HEK293 (cell line): Measurements from ENCODE around the gene CFAP53.
A peak's percentile ranks its signal among the peaks of the same experiment; 100 is the strongest.

Experiments used
- CTCF ChIA-PET: fragments of 350-600 bp; formaldehyde crosslinking; extraction: SDS; loops from one replicate; lab custom pipeline; 2021; ENCODE audit warnings: antibody characterized with exemption; lab: Yijun Ruan, JAX
- POLR2A ChIA-PET: fragments of 300-600 bp; formaldehyde crosslinking; extraction: SDS; loops from one replicate; lab custom pipeline; 2020; ENCODE audit warnings: antibody characterized with exemption, inconsistent platforms; lab: Yijun Ruan, JAX
- H3K27ac ChIP-seq: fragments of 200-500 bp; sonication (Bioruptor generic); 2 replicates; pipeline ENCODE4 v1.5.1; 2014; ENCODE audit warnings: low read depth, low read length, control low read depth, inconsistent platforms; ENCODE audit errors: extremely low read depth
- H3K36me3 ChIP-seq, 2 experiments: fragments of 200-500 bp in 1 of 2; sonication (Bioruptor generic) in 1 of 2; 1 replicate in 1 of 2; 2 replicates in 1 of 2; pipeline ENCODE4 v1.5.1; 2014 to 2017; ENCODE audit warnings: inconsistent platforms in 2 of 2, low read length in 2 of 2; ENCODE audit not compliant: control insufficient read depth in 2 of 2, insufficient read depth in 1 of 2
- H3K4me1 ChIP-seq: fragments of 200-500 bp; sonication (Bioruptor generic); 2 replicates; pipeline ENCODE4 v1.5.1; 2014; ENCODE audit warnings: mild to moderate bottlenecking, low read length, inconsistent platforms; ENCODE audit not compliant: control insufficient read depth, insufficient read depth
- H3K4me3 ChIP-seq: 2 replicates; pipeline ENCODE4 v1.5.1; 2011; ENCODE audit warnings: low read depth, mild to moderate bottlenecking, control low read depth, low read length, moderate library complexity
- H3K9me3 ChIP-seq: fragments of 200-500 bp; sonication (Bioruptor generic); 2 replicates; pipeline ENCODE4 v1.5.1; 2014; ENCODE audit warnings: low read depth, low read length, inconsistent platforms; ENCODE audit not compliant: control insufficient read depth, insufficient read depth
- GLI2 ChIP-seq: fragments of 450-650 bp; formaldehyde crosslinking; IDR thresholded peaks from 2 replicates; pipeline ENCODE4; 2017; ENCODE audit warnings: missing biosample characterization, missing genetic modification characterization, low read depth, borderline replicate concordance
- GLIS1 ChIP-seq: fragments of 450-650 bp; formaldehyde crosslinking; IDR thresholded peaks from 2 replicates; pipeline ENCODE4 v1.5.1; 2016; ENCODE audit warnings: missing biosample characterization, missing genetic modification characterization
- KLF1 ChIP-seq: fragments of 450-650 bp; formaldehyde crosslinking; IDR thresholded peaks from 2 replicates; pipeline ENCODE4 v1.5.1; 2016; ENCODE audit warnings: missing biosample characterization, missing genetic modification characterization
- KLF16 ChIP-seq: fragments of 450-650 bp; formaldehyde crosslinking; IDR thresholded peaks from 2 replicates; pipeline ENCODE4 v1.5.1; 2017; ENCODE audit warnings: missing biosample characterization, missing genetic modification characterization
- OVOL3 ChIP-seq: fragments of 450-650 bp; formaldehyde crosslinking; IDR thresholded peaks from 2 replicates; pipeline ENCODE4 v1.5.1; 2016; ENCODE audit warnings: missing biosample characterization, missing genetic modification characterization
- PATZ1 ChIP-seq: fragments of 450-650 bp; formaldehyde crosslinking; IDR thresholded peaks from 2 replicates; pipeline ENCODE4 v1.5.1; 2016; ENCODE audit warnings: missing biosample characterization, missing genetic modification characterization
- SP3 ChIP-seq: fragments of 450-650 bp; formaldehyde crosslinking; IDR thresholded peaks from 2 replicates; pipeline ENCODE4 v1.5.1; 2016; ENCODE audit warnings: missing biosample characterization, missing genetic modification characterization
- YY1 ChIP-seq: fragments of 450-650 bp; formaldehyde crosslinking; IDR thresholded peaks from 2 replicates; pipeline ENCODE4 v1.5.1; 2018; ENCODE audit warnings: missing biosample characterization, missing genetic modification characterization
- ZEB2 ChIP-seq: fragments of 450-650 bp; formaldehyde crosslinking; IDR thresholded peaks from 2 replicates; pipeline ENCODE4 v1.5.1; 2016; ENCODE audit warnings: missing biosample characterization, missing genetic modification characterization
- ZNF112 ChIP-seq: fragments of 450-650 bp; formaldehyde crosslinking; IDR thresholded peaks from 2 replicates; pipeline ENCODE4 v1.5.0; 2017; ENCODE audit warnings: missing biosample characterization, missing genetic modification characterization
- ZNF114 ChIP-seq: fragments of 450-650 bp; formaldehyde crosslinking; IDR thresholded peaks from 2 replicates; pipeline ENCODE4 v1.5.0; 2017; ENCODE audit warnings: missing biosample characterization, missing genetic modification characterization
- ZNF133 ChIP-seq: fragments of 450-650 bp; formaldehyde crosslinking; IDR thresholded peaks from 2 replicates; pipeline ENCODE4 v1.5.1; 2016; ENCODE audit warnings: missing biosample characterization, missing genetic modification characterization
- ZNF169 ChIP-seq: fragments of 450-650 bp; formaldehyde crosslinking; IDR thresholded peaks from 2 replicates; pipeline ENCODE4 v1.5.1; 2016; ENCODE audit warnings: missing biosample characterization, missing genetic modification characterization
- ZNF2 ChIP-seq: fragments of 450-650 bp; formaldehyde crosslinking; IDR thresholded peaks from 2 replicates; pipeline ENCODE4 v1.5.1; 2016; ENCODE audit warnings: missing biosample characterization, missing genetic modification characterization
- ZNF24 ChIP-seq: fragments of 450-650 bp; formaldehyde crosslinking; IDR thresholded peaks from 2 replicates; pipeline ENCODE4 v1.5.1; 2016; ENCODE audit warnings: missing biosample characterization, missing genetic modification characterization
- ZNF248 ChIP-seq: fragments of 450-650 bp; formaldehyde crosslinking; IDR thresholded peaks from 2 replicates; pipeline ENCODE4 v1.5.1; 2017; ENCODE audit warnings: missing biosample characterization, missing genetic modification characterization
- ZNF266 ChIP-seq: fragments of 450-650 bp; formaldehyde crosslinking; IDR thresholded peaks from 2 replicates; pipeline ENCODE4 v1.5.1; 2016; ENCODE audit warnings: missing biosample characterization, missing genetic modification characterization, low read depth
- ZNF302 ChIP-seq: fragments of 450-650 bp; formaldehyde crosslinking; IDR thresholded peaks from 2 replicates; pipeline ENCODE4 v1.5.1; 2016; ENCODE audit warnings: missing biosample characterization, missing genetic modification characterization, low read depth
- ZNF560 ChIP-seq: fragments of 450-650 bp; formaldehyde crosslinking; IDR thresholded peaks from 2 replicates; pipeline ENCODE4 v1.5.1; 2017; ENCODE audit warnings: missing biosample characterization, missing genetic modification characterization, borderline replicate concordance
- ZNF610 ChIP-seq: fragments of 450-650 bp; formaldehyde crosslinking; IDR thresholded peaks from 2 replicates; pipeline ENCODE4 v1.5.1; 2016; ENCODE audit warnings: missing biosample characterization, missing genetic modification characterization, borderline replicate concordance
- ZNF701 ChIP-seq: fragments of 450-650 bp; formaldehyde crosslinking; IDR thresholded peaks from 2 replicates; pipeline ENCODE4 v1.5.1; 2016; ENCODE audit warnings: missing biosample characterization, missing genetic modification characterization
- ZNF776 ChIP-seq: fragments of 450-650 bp; formaldehyde crosslinking; IDR thresholded peaks from 2 replicates; pipeline ENCODE4 v1.5.0; 2017; ENCODE audit warnings: missing biosample characterization, missing genetic modification characterization, borderline replicate concordance
- ZNF785 ChIP-seq: fragments of 450-650 bp; formaldehyde crosslinking; IDR thresholded peaks from 2 replicates; pipeline ENCODE4 v1.5.1; 2016; ENCODE audit warnings: missing biosample characterization, missing genetic modification characterization
- ZNF792 ChIP-seq: fragments of 450-650 bp; formaldehyde crosslinking; IDR thresholded peaks from 2 replicates; pipeline ENCODE4 v1.5.1; 2016; ENCODE audit warnings: missing biosample characterization, missing genetic modification characterization
- ZSCAN16 ChIP-seq: fragments of 450-650 bp; formaldehyde crosslinking; IDR thresholded peaks from 2 replicates; pipeline ENCODE4 v1.5.1; 2016; ENCODE audit warnings: missing biosample characterization, missing genetic modification characterization
- TF ChIP-seq, protein P1 (sequence below): fragments of 450-650 bp; formaldehyde crosslinking; IDR thresholded peaks from 2 replicates; pipeline ENCODE4 v1.5.1; 2016; ENCODE audit warnings: missing biosample characterization, missing genetic modification characterization
- TF ChIP-seq, protein P2 (sequence below): fragments of 450-650 bp; formaldehyde crosslinking; IDR thresholded peaks from 2 replicates; pipeline ENCODE4 v1.5.1; 2016; ENCODE audit warnings: missing biosample characterization, missing genetic modification characterization
- TF ChIP-seq, protein P3 (sequence below): fragments of 450-650 bp; formaldehyde crosslinking; IDR thresholded peaks from 2 replicates; pipeline ENCODE4 v1.5.0; 2017; ENCODE audit warnings: missing biosample characterization, missing genetic modification characterization, borderline replicate concordance

CFAP53 gene

GRCh38 chr18:50281295-50281971, 15.1 kb upstream of the CFAP53 start, which contains the start of gene MBD1 (continued):
- TF ChIP-seq, protein P1, sequence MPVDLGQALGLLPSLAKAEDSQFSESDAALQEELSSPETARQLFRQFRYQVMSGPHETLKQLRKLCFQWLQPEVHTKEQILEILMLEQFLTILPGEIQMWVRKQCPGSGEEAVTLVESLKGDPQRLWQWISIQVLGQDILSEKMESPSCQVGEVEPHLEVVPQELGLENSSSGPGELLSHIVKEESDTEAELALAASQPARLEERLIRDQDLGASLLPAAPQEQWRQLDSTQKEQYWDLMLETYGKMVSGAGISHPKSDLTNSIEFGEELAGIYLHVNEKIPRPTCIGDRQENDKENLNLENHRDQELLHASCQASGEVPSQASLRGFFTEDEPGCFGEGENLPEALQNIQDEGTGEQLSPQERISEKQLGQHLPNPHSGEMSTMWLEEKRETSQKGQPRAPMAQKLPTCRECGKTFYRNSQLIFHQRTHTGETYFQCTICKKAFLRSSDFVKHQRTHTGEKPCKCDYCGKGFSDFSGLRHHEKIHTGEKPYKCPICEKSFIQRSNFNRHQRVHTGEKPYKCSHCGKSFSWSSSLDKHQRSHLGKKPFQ, result no peak
- peak; percentile 68; the same call in 1 of the 2 replicates for TF ChIP-seq ZNF2 (tag by site-specific recombination)
- TF ChIP-seq ZNF114 (tag by site-specific recombination), result no peak
- TF ChIP-seq, protein P2, sequence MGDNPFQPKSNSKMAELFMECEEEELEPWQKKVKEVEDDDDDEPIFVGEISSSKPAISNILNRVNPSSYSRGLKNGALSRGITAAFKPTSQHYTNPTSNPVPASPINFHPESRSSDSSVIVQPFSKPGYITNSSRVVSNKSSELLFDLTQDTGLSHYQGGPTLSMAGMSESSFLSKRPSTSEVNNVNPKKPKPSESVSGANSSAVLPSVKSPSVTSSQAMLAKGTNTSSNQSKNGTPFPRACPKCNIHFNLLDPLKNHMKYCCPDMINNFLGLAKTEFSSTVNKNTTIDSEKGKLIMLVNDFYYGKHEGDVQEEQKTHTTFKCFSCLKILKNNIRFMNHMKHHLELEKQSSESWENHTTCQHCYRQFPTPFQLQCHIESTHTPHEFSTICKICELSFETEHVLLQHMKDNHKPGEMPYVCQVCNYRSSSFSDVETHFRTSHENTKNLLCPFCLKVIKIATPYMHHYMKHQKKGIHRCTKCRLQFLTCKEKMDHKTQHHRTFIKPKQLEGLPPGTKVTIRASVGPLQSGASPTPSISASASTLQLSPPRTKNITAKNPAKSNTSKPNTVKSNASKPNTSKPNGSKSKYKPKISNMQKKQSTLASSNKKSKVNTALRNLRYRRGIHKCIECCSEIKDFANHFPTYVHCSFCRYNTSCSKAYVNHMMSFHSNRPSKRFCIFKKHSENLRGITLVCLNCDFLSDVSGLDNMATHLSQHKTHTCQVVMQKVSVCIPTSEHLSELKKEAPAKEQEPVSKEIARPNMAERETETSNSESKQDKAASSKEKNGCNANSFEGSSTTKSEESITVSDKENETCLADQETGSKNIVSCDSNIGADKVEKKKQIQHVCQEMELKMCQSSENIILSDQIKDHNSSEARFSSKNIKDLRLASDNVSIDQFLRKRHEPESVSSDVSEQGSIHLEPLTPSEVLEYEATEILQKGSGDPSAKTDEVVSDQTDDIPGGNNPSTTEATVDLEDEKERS, result peak; percentile 90
- peak; percentile 100 for TF ChIP-seq SP3 (tag by site-specific recombination)
- peak; percentile 97 for TF ChIP-seq ZNF610
- no peak; the same call in 1 of the 2 replicates for TF ChIP-seq ZNF133
- TF ChIP-seq ZNF785 (tag by site-specific recombination), result peak; percentile 64; the same call in 1 of the 2 replicates
- peak; percentile 96 for TF ChIP-seq ZEB2
- TF ChIP-seq ZSCAN16 (tag by site-specific recombination), result 0 out of 2 replicates have a peak, but pooled peaks have one; percentile 71
- TF ChIP-seq GLIS1, result peak; percentile 99
- TF ChIP-seq OVOL3, result peak; percentile 73; the same call in 1 of the 2 replicates
- peak; percentile 67 for TF ChIP-seq PATZ1 (tag by site-specific recombination)
- peak; percentile 94 for TF ChIP-seq KLF16 (tag by site-specific recombination)
- TF ChIP-seq KLF1 (tag by site-specific recombination), result peak; percentile 69
- peak; percentile 61 for TF ChIP-seq ZNF24 (tag by site-specific recombination)
- no peak for TF ChIP-seq ZNF266 (tag by site-specific recombination)

DNA sequence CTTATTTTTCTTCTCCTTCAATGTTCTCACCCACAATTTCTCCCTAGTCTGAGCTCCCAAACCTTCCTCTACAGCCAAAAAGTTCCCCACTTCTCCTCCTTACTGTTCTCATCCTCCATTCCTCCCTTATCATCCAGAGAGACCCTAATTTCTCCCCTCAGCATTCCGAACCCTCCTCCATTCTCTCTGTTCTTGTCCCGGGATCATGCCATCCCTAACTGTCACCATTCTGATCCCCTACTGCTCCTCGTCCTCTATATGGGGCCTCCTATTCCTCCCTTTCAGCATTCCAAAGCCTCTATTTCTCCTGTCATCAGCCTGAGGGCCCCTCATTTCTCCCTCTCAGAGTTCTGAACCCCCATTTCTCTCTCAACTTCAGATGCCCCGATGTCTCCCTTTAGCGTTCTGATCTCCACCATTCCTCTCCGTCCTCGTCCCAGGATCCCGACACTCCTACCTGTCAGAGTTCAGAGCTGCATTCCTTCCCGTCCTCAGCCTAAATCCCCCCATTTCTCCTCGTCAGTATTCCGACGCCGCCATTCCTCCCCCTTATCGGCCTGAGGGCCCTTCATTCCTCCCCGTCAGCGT, 14.5 kb upstream of the CFAP53 start:
- Histone ChIP-seq H3K9me3 (no peaks in the 10 kb centered on the region), H3K36me3 (peaks cover 34 to 75% of the 10 kb centered on the region in 2 experiments), H3K27ac (peak overlapping the region; percentile 74), H3K4me1 (peaks cover 6% of the 10 kb centered on the region; the same call in 1 of the 2 replicates), H3K4me3 (peak overlapping the region; percentile 93)
- ChIA-PET POLR2A (interaction anchor here (0.9 to 3.2 kb wide), 9 partner anchors 10 to 793 kb away, joined by 3 to 31 read pairs (median 6); partner anchors contain the start of genes C18orf32, CFAP53 and SKA1), CTCF (interaction anchor here (0.9 to 2.9 kb wide), 4 partner anchors 12 to 81 kb away, joined by 3 to 10 read pairs (median 8); partner anchors contain the start of gene CFAP53)
- TF ChIP-seq GLI2, result no peak
- TF ChIP-seq ZNF169, result 0 out of 2 replicates have a peak, but pooled peaks have one; percentile 4
- TF ChIP-seq YY1 (tag by site-specific recombination), result peak; percentile 85; the same call in 1 of the 2 replicates
- 0 out of 2 replicates have a peak, but pooled peaks have one; percentile 10 for TF ChIP-seq ZNF302
- TF ChIP-seq ZNF248, result no peak
- no peak for TF ChIP-seq ZNF560 (tag by site-specific recombination)
- TF ChIP-seq ZNF133, result no peak; the same call in 1 of the 2 replicates
- peak; percentile 13; the same call in 1 of the 2 replicates for TF ChIP-seq ZNF701 (tag by site-specific recombination)
- no peak for TF ChIP-seq ZNF792 (tag by site-specific recombination)
- TF ChIP-seq, protein P3, sequence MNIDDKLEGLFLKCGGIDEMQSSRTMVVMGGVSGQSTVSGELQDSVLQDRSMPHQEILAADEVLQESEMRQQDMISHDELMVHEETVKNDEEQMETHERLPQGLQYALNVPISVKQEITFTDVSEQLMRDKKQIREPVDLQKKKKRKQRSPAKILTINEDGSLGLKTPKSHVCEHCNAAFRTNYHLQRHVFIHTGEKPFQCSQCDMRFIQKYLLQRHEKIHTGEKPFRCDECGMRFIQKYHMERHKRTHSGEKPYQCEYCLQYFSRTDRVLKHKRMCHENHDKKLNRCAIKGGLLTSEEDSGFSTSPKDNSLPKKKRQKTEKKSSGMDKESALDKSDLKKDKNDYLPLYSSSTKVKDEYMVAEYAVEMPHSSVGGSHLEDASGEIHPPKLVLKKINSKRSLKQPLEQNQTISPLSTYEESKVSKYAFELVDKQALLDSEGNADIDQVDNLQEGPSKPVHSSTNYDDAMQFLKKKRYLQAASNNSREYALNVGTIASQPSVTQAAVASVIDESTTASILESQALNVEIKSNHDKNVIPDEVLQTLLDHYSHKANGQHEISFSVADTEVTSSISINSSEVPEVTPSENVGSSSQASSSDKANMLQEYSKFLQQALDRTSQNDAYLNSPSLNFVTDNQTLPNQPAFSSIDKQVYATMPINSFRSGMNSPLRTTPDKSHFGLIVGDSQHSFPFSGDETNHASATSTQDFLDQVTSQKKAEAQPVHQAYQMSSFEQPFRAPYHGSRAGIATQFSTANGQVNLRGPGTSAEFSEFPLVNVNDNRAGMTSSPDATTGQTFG, result 0 out of 2 replicates have a peak, but pooled peaks have one; percentile 46
- TF ChIP-seq ZNF2 (tag by site-specific recombination), result no peak
- no peak for TF ChIP-seq ZNF112 (tag by site-specific recombination)
- TF ChIP-seq ZNF776 (tag by site-specific recombination), result no peak
